ENCODE measurements around the gene STMN3.

Gene STMN3

GRCh38 chr20:63692436-63693082 lies 39.3 kb upstream of the STMN3 start:
- FAIRE-seq (no peak), DNase-seq (ENCODE audit: insufficient read length, low spot score) (no peak)

GRCh38 chr20:63691711-63692435 lies 38.6 kb upstream of the STMN3 start:
- no peak for DNase-seq (ENCODE audit: insufficient read length, low spot score)
- FAIRE-seq, result no peak

- FAIRE-seq (no peak), DNase-seq (ENCODE audit: insufficient read length, low spot score) (no peak)
Measured at GRCh38 chr20:63690898-63691710, 37.9 kb upstream of the STMN3 start.

GRCh38 chr20:63690003-63690897 lies 37.0 kb upstream of the STMN3 start:
- DNase-seq (ENCODE audit: insufficient read length, low spot score) (no peak), FAIRE-seq (no peak)

GRCh38 chr20:63689046-63690002 lies 36.1 kb upstream of the STMN3 start:
- DNase-seq (ENCODE audit: insufficient read length, low spot score), result no peak
- no peak for FAIRE-seq

GRCh38 chr20:63688228-63689045 lies 35.2 kb upstream of the STMN3 start:
- DNase-seq (ENCODE audit: insufficient read length, low spot score) (no peak), FAIRE-seq (no peak)

- DNase-seq (ENCODE audit: insufficient read length, low spot score) (no peak), FAIRE-seq (no peak)
Measured at GRCh38 chr20:63687419-63688178, 34.4 kb upstream of the STMN3 start.

GRCh38 chr20:63686492-63687321 lies 33.5 kb upstream of the STMN3 start:
- no peak for FAIRE-seq
- DNase-seq (ENCODE audit: insufficient read length, low spot score), result no peak

- DNase-seq (ENCODE audit: insufficient read length, low spot score) (no peak), FAIRE-seq (no peak)
Measured at GRCh38 chr20:63686094-63686491, 32.9 kb upstream of the STMN3 start.

GRCh38 chr20:63685269-63686026 lies 32.2 kb upstream of the STMN3 start:
- FAIRE-seq (no peak), DNase-seq (ENCODE audit: insufficient read length, low spot score) (no peak)

- DNase-seq (ENCODE audit: insufficient read length, low spot score), result no peak
- no peak for FAIRE-seq
Measured at GRCh38 chr20:63682384-63683139, 29.3 kb upstream of the STMN3 start.

GRCh38 chr20:63681609-63682142 lies 28.5 kb upstream of the STMN3 start:
- DNase-seq (ENCODE audit: insufficient read length, low spot score) (no peak), FAIRE-seq (no peak)

GRCh38 chr20:63680857-63681608 lies 27.8 kb upstream of the STMN3 start:
- no peak for DNase-seq (ENCODE audit: insufficient read length, low spot score)
- no peak for FAIRE-seq

GRCh38 chr20:63680427-63680826 lies 27.2 kb upstream of the STMN3 start:
- FAIRE-seq (no peak), DNase-seq (ENCODE audit: insufficient read length, low spot score) (no peak)

Data from GM19239 (cell line).